Measurements from ENCODE around the gene RPS25.
A peak's percentile ranks its signal among the peaks of the same experiment; 100 is the strongest.
"Not testable (repeated sequence)": the region's sequence is repeated elsewhere in the genome, so short reads cannot be mapped to it uniquely, and the experiment has no call there.

RPS25 gene

DNA sequence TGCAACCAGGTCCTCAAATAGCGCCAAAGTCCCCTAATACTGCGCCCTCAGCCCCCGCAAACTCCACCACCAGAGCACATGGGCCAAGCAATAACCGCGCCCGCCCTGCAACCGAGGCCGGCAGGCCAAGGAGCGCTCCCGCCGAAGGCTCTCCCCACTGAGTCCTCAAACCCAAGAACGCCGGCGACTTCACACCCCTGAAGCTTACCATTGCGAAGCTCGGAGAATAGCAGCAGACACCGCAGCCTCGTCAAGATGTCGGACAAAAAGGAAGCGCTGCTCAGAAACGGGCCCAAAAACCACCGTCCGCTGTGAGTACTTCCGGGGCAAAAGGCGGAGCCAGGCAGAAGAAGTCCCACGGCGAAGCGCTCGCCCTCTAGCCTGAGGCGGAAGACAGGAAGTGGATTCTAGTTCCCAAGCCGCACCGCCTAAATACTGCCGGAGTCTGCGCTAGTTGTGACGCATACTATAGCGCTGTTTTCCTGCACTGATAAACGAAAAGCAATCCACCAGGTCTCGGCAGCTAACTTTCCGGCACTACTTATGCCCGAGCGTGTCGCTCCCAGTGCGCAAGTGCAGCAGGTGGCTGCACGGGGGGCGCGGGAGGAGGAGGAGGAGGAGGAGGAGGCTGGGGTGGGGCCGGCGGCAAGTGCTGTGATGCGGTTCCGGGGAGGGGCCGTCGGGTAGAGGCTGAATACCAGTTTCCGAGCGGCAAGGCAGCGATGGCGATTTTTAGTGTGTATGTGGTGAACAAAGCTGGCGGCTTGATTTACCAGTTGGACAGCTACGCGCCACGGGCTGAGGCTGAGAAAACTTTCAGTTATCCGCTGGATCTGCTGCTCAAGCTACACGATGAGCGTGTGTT, at the start of gene RPS25, which contains the start of gene TRAPPC4:
TSS of gene RPS25 (minus strand) at position 270 of the 865 bp plus-strand sequence. CDS start at position 211, 59 bp downstream.
TSS of gene TRAPPC4 (plus strand) at position 693 of the 865 bp plus-strand sequence. CDS start at position 723, 30 bp downstream.
- TF ChIP-seq, protein P1, sequence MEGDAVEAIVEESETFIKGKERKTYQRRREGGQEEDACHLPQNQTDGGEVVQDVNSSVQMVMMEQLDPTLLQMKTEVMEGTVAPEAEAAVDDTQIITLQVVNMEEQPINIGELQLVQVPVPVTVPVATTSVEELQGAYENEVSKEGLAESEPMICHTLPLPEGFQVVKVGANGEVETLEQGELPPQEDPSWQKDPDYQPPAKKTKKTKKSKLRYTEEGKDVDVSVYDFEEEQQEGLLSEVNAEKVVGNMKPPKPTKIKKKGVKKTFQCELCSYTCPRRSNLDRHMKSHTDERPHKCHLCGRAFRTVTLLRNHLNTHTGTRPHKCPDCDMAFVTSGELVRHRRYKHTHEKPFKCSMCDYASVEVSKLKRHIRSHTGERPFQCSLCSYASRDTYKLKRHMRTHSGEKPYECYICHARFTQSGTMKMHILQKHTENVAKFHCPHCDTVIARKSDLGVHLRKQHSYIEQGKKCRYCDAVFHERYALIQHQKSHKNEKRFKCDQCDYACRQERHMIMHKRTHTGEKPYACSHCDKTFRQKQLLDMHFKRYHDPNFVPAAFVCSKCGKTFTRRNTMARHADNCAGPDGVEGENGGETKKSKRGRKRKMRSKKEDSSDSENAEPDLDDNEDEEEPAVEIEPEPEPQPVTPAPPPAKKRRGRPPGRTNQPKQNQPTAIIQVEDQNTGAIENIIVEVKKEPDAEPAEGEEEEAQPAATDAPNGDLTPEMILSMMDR (IDR thresholded peaks at IDR 0.05) = no peak
- H3K27me3 ChIP-seq = no peaks in the 10 kb centered on the region
- DNase-seq = peak; percentile 95 to 98
- H3K4me3 ChIP-seq = peak within 1 kb of the TSS; percentile 76 to 88
- H3K9me3 ChIP-seq = no peaks in the 10 kb centered on the region
- peaks cover 0 to 53% (median 34%) of the 10 kb centered on the region in 4 donors for H3K4me1 ChIP-seq
- H3K36me3 ChIP-seq = peaks cover 43 to 59% (median 50%) of the 10 kb centered on the region in 3 donors
- peak within 1 kb of the TSS; percentile 90 to 95 for H3K27ac ChIP-seq
- intact Hi-C loops (cut with DNase I; ENCODE audit: low total_unique reads) = loop anchor here (1.0 kb wide), 1 partner anchor 37 kb away; no protein-coding TSS in a partner anchor

- peaks cover 26 to 28% (median 26%) of the 10 kb centered on the region in 3 donors for H3K36me3 ChIP-seq
- intact Hi-C loops (cut with DNase I; ENCODE audit: low total_unique reads) = no loop called here
- peaks cover 0 to 40% (median 28%) of the 10 kb centered on the region in 4 donors for H3K4me1 ChIP-seq
- H3K9me3 ChIP-seq = no peaks in the 10 kb centered on the region
- DNase-seq = peak; percentile 97 to 99
- H3K27ac ChIP-seq = peak within 1 kb of the TSS; percentile 85 to 88
- TF ChIP-seq, protein P1 (IDR thresholded peaks at IDR 0.05) = no peak
- no peaks in the 10 kb centered on the region for H3K27me3 ChIP-seq
- peak within 1 kb of the TSS; percentile 69 to 81 for H3K4me3 ChIP-seq
Measured at GRCh38 chr11:119067371-119068222, 49.5 kb upstream of the RPS25 start, which contains the start of gene VPS11. Gene VPS11 (plus strand): TSS chr11:119067818. CDS start chr11:119067824, 6 bp downstream.

GRCh38 chr11:119065369-119065768, 47.2 kb upstream of the RPS25 start:
- TF ChIP-seq, protein P1 (IDR thresholded peaks at IDR 0.05) = no peak

GRCh38 chr11:119062779-119063178, 44.6 kb upstream of the RPS25 start:
- H3K27me3 ChIP-seq = no peaks in the 10 kb centered on the region
- peak; percentile 55 to 74 for DNase-seq
- H3K4me1 ChIP-seq = peaks cover 0 to 32% (median 19%) of the 10 kb centered on the region in 4 donors
- TF ChIP-seq, protein P1 (IDR thresholded peaks at IDR 0.05) = no peak
- H3K4me3 ChIP-seq = no peak overlapping the region
- H3K36me3 ChIP-seq = no peaks in the 10 kb centered on the region
- peak overlapping the region in 1 of 2 donors; percentile 32 for H3K27ac ChIP-seq
- intact Hi-C loops (cut with DNase I; ENCODE audit: low total_unique reads) = no loop called here
- H3K9me3 ChIP-seq = no peaks in the 10 kb centered on the region

More at GRCh38 chr11:119065369-119065768, 47.2 kb upstream of the RPS25 start:
- H3K36me3 ChIP-seq = peaks cover 3 to 6% (median 4%) of the 10 kb centered on the region in 3 donors
- H3K4me1 ChIP-seq = peaks cover 0 to 43% (median 28%) of the 10 kb centered on the region in 4 donors
- DNase-seq = no peak
- intact Hi-C loops (cut with DNase I; ENCODE audit: low total_unique reads) = no loop called here
- no peaks in the 10 kb centered on the region for H3K27me3 ChIP-seq
- no peak overlapping the region for H3K4me3 ChIP-seq
- H3K9me3 ChIP-seq = no peaks in the 10 kb centered on the region
- H3K27ac ChIP-seq = no peak overlapping the region

DNA sequence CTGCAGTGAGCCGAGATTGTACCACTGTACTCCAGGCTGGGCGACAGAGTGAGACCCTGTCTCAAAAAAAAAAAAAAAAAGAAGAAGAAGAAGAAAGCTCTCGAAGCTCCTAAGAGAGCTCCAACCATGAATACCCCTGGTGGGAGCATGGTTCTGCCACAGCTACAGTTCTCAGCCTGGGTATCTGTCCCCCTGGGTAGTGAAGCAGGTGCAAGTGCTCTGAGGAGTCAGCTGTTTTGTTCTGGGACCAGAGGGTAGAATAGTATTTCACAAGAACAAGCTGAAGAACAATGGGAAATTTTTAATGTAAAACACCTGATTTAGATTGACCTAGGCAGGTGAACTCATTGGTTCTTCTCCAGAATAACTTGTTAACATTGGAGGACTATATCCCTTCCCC, 43.1 kb upstream of the RPS25 start:
- H3K36me3 ChIP-seq = no peaks in the 10 kb centered on the region
- H3K27ac ChIP-seq = no peak overlapping the region
- H3K27me3 ChIP-seq = no peaks in the 10 kb centered on the region
- no peaks in the 10 kb centered on the region for H3K9me3 ChIP-seq
- H3K4me1 ChIP-seq = peaks cover 0 to 30% (median 15%) of the 10 kb centered on the region in 4 donors
- intact Hi-C loops (cut with DNase I; ENCODE audit: low total_unique reads) = no loop called here
- no peak for DNase-seq
- H3K4me3 ChIP-seq = no peak overlapping the region
- TF ChIP-seq, protein P1 (IDR thresholded peaks at IDR 0.05) = no peak

GRCh38 chr11:119059128-119059527, 41.0 kb upstream of the RPS25 start:
- DNase-seq; H3K27me3 ChIP-seq; H3K4me3 ChIP-seq; intact Hi-C loops (cut with DNase I; ENCODE audit: low total_unique reads); H3K9me3 ChIP-seq; H3K27ac ChIP-seq: not testable (repeated sequence)
- peaks cover 0 to 11% (median 0%) of the 10 kb centered on the region in 3 donors for H3K36me3 ChIP-seq
- H3K4me1 ChIP-seq = peaks cover 0 to 34% (median 24%) of the 10 kb centered on the region in 4 donors

Data from tibial artery (tissue), 4 donors.